WTC11 (cell line): Measurements from ENCODE around the gene OSBPL5. TPM values are rescaled to one million over a fixed set of nuclear protein-coding genes. Genes with fewer than 3 reads are reported as not detected.

ENCODE experiments used
- ATAC-seq: fragments of 200-7000 bp; cut with Tn5 transposase; 2 replicates; pipeline ENCODE4 v1.10.0; 2021; ENCODE audit warnings: mild to moderate bottlenecking, moderate library complexity
- CTCF ChIA-PET: fragments of 300-600 bp; sonication (Branson Sonifier 250); formaldehyde crosslinking; loops from one replicate; lab custom pipeline; 2021; ENCODE audit warnings: antibody characterized with exemption; lab: Charles Lee
- POLR2A ChIA-PET: fragments of 350-600 bp; sonication (Branson Sonifier 250); formaldehyde crosslinking; loops from one replicate; lab custom pipeline; 2021; ENCODE audit warnings: antibody characterized with exemption; lab: Charles Lee
- DNase-seq: peaks from one replicate; pipeline ENCODE4 v3.0.0; 2021; ENCODE audit warnings: low spot score
- H3K27ac Mint-ChIP-seq: 2 replicates; pipeline ENCODE4 v1.8.0; 2021; ENCODE audit warnings: mixed read lengths
- H3K27me3 Mint-ChIP-seq: 2 replicates; pipeline ENCODE4 v1.8.0; 2021; ENCODE audit warnings: low read depth, mild to moderate bottlenecking, moderate library complexity, mixed read lengths
- H3K36me3 Mint-ChIP-seq: 2 replicates; pipeline ENCODE4 v1.8.0; 2021; ENCODE audit warnings: mixed read lengths
- H3K4me1 Mint-ChIP-seq: 2 replicates; pipeline ENCODE4 v1.8.0; 2022; ENCODE audit warnings: mixed read lengths
- H3K4me3 Mint-ChIP-seq: 2 replicates; pipeline ENCODE4 v1.8.0; 2021; ENCODE audit warnings: mild to moderate bottlenecking, moderate library complexity, mixed read lengths
- H3K9me3 Mint-ChIP-seq: 2 replicates; pipeline ENCODE4 v1.8.0; 2021; ENCODE audit warnings: mixed read lengths
- ARID4B ChIP-seq: sonication (generic); formaldehyde crosslinking; IDR thresholded peaks from 2 replicates; pipeline ENCODE4 v1.8.0; 2023; ENCODE audit warnings: missing genetic modification reagents, mild to moderate bottlenecking, borderline replicate concordance
- CREM ChIP-seq: sonication (generic); formaldehyde crosslinking; IDR thresholded peaks from 2 replicates; pipeline ENCODE4 v1.8.1; 2022; ENCODE audit warnings: mild to moderate bottlenecking, missing genetic modification reagents, moderate library complexity
- E2F4 ChIP-seq: sonication (generic); formaldehyde crosslinking; IDR thresholded peaks from 2 replicates; pipeline ENCODE4 v1.8.1; 2022; ENCODE audit warnings: low read depth, mild to moderate bottlenecking, moderate library complexity, missing genetic modification reagents, borderline replicate concordance
- EMX1 ChIP-seq: fragments of 250-450 bp; sonication (Bioruptor Pico); IDR thresholded peaks from 2 replicates; pipeline ENCODE4 v1.8.0; 2021; ENCODE audit warnings: mild to moderate bottlenecking
- ESRRA ChIP-seq: sonication (generic); formaldehyde crosslinking; IDR thresholded peaks from 2 replicates; pipeline ENCODE4 v1.8.1; 2022; ENCODE audit warnings: mild to moderate bottlenecking, missing genetic modification reagents, borderline replicate concordance
- FOXJ3 ChIP-seq: sonication (generic); formaldehyde crosslinking; IDR thresholded peaks from 2 replicates; pipeline ENCODE4 v1.9.0; 2021; ENCODE audit warnings: missing genetic modification reagents, mild to moderate bottlenecking, borderline replicate concordance
- FOXK1 ChIP-seq: sonication (generic); formaldehyde crosslinking; IDR thresholded peaks from 2 replicates; pipeline ENCODE4 v1.8.0; 2022; ENCODE audit warnings: mild to moderate bottlenecking, moderate library complexity, missing genetic modification reagents
- FOXP4 ChIP-seq: sonication (generic); formaldehyde crosslinking; IDR thresholded peaks from 2 replicates; pipeline ENCODE4 v1.8.0; 2022; ENCODE audit warnings: mild to moderate bottlenecking, missing genetic modification reagents
- GABPB1 ChIP-seq: sonication (generic); formaldehyde crosslinking; IDR thresholded peaks from 2 replicates; pipeline ENCODE4 v1.8.1; 2023; ENCODE audit warnings: mild to moderate bottlenecking, missing genetic modification reagents
- HMGA2 ChIP-seq: fragments of 250-450 bp; sonication (Bioruptor Pico); IDR thresholded peaks from 2 replicates; pipeline ENCODE4 v1.4.0; 2021; ENCODE audit warnings: mild to moderate bottlenecking, moderate library complexity
- NR3C1 ChIP-seq: sonication (generic); formaldehyde crosslinking; conservative IDR thresholded peaks from 2 replicates; pipeline ENCODE4 v1.8.1; 2023; ENCODE audit warnings: low read depth, mild to moderate bottlenecking, missing genetic modification reagents
- PREB ChIP-seq: sonication (generic); formaldehyde crosslinking; IDR thresholded peaks from 2 replicates; pipeline ENCODE4 v1.8.1; 2022; ENCODE audit warnings: mild to moderate bottlenecking, missing genetic modification reagents, moderate library complexity, borderline replicate concordance
- PRRX2 ChIP-seq: fragments of 250-450 bp; sonication (Bioruptor Pico); IDR thresholded peaks from 2 replicates; pipeline ENCODE4 v1.8.0; 2021; ENCODE audit warnings: mild to moderate bottlenecking
- RELA ChIP-seq: sonication (generic); formaldehyde crosslinking; IDR thresholded peaks from 2 replicates; pipeline ENCODE4 v1.8.1; 2022; ENCODE audit warnings: missing genetic modification reagents, mild to moderate bottlenecking, borderline replicate concordance
- SOX15 ChIP-seq: fragments of 250-450 bp; sonication (Bioruptor Pico); IDR thresholded peaks from 2 replicates; pipeline ENCODE4 v1.9.0; 2021; ENCODE audit warnings: mild to moderate bottlenecking
- USF2 ChIP-seq: sonication (generic); formaldehyde crosslinking; IDR thresholded peaks from 2 replicates; pipeline ENCODE4 v1.8.1; 2023; ENCODE audit warnings: mild to moderate bottlenecking, missing genetic modification reagents, moderate library complexity
- ZBTB43 ChIP-seq: sonication (generic); formaldehyde crosslinking; IDR thresholded peaks from 2 replicates; pipeline ENCODE4 v1.8.1; 2023; ENCODE audit warnings: mild to moderate bottlenecking, missing genetic modification reagents
- ZMAT4 ChIP-seq: fragments of 250-450 bp; sonication (Bioruptor Pico); IDR thresholded peaks from 2 replicates; pipeline ENCODE4 v1.9.0; 2021; ENCODE audit warnings: mild to moderate bottlenecking
- ZNF317 ChIP-seq: sonication (generic); formaldehyde crosslinking; IDR thresholded peaks from 2 replicates; pipeline ENCODE4 v1.8.1; 2023; ENCODE audit warnings: low read depth, mild to moderate bottlenecking, moderate library complexity, missing genetic modification reagents, borderline replicate concordance
- ZNF396 ChIP-seq: fragments of 250-450 bp; sonication (Bioruptor Pico); IDR thresholded peaks from 2 replicates; pipeline ENCODE4 v1.8.0; 2021; ENCODE audit warnings: mild to moderate bottlenecking, moderate library complexity, borderline replicate concordance
- total RNA-seq: library from RNA; stranded (reverse); gene quantifications from 3 replicates; pipeline ENCODE4 v1.2.3, GENCODE V29; 2021

Gene OSBPL5
- total RNA-seq, 1 experiment from 2014 or later: 17.7 TPM

GRCh38 chr11:3150726-3151125, 14.4 kb downstream of the OSBPL5 start (continued):
- TF ChIP-seq PREB (CRISPR knock-in tag): no peak
- no peak for TF ChIP-seq PRRX2 (CRISPR knock-in tag)
- TF ChIP-seq GABPB1 (CRISPR knock-in tag): no peak
- TF ChIP-seq FOXJ3 (CRISPR knock-in tag): no peak
- no peak for TF ChIP-seq SOX15 (CRISPR knock-in tag)
- TF ChIP-seq ZMAT4: no peak
- TF ChIP-seq ARID4B: no peak
- TF ChIP-seq FOXP4 (CRISPR knock-in tag): no peak
- TF ChIP-seq, all 79 proteins: peak for 0

GRCh38 chr11:3149852-3150188, 15.3 kb downstream of the OSBPL5 start:
- Mint-ChIP-seq H3K36me3 (no peaks in the 10 kb centered on the region), H3K27ac (no peak overlapping the region), H3K4me1 (peaks cover 14% of the 10 kb centered on the region), H3K4me3 (no peak overlapping the region), H3K9me3 (no peaks in the 10 kb centered on the region), H3K27me3 (no peaks in the 10 kb centered on the region)
- ATAC-seq (no peak), DNase-seq (no peak)
- POLR2A ChIA-PET: no interaction called here
- CTCF ChIA-PET: interaction anchor here (0.7 to 1.2 kb wide), 2 partner anchors 11 to 20 kb away, joined by 3 to 4 read pairs; no protein-coding TSS in a partner anchor
- TF ChIP-seq E2F4 (CRISPR knock-in tag) (no peak), ZBTB43 (CRISPR knock-in tag) (no peak)

- ATAC-seq (no peak), DNase-seq (no peak)
- Mint-ChIP-seq H3K27ac (peak overlapping the region; percentile 85), H3K9me3 (no peaks in the 10 kb centered on the region), H3K36me3 (no peaks in the 10 kb centered on the region), H3K4me1 (peaks cover 9% of the 10 kb centered on the region), H3K27me3 (no peaks in the 10 kb centered on the region), H3K4me3 (no peak overlapping the region)
- CTCF ChIA-PET: interaction anchor here (0.9 to 1.6 kb wide), 3 partner anchors 11 to 39 kb away, joined by 4 to 6 read pairs (median 4); no protein-coding TSS in a partner anchor
- POLR2A ChIA-PET: no interaction called here
- TF ChIP-seq FOXJ3 (CRISPR knock-in tag) (no peak), CREM (CRISPR knock-in tag) (no peak), ESRRA (CRISPR knock-in tag) (no peak), RELA (no peak), FOXK1 (CRISPR knock-in tag) (no peak), NR3C1 (CRISPR knock-in tag) (no peak), ZNF317 (CRISPR knock-in tag) (no peak), ZNF396 (CRISPR knock-in tag) (no peak), EMX1 (CRISPR knock-in tag) (no peak), USF2 (no peak), HMGA2 (CRISPR knock-in tag) (no peak)
These were observed 15.9 kb downstream of the OSBPL5 start for GRCh38 chr11:3148990-3149851.
